ENCODE data around the gene VSX2.

The VSX2 gene

GRCh38 chr14:74238974-74239847, at the start of gene VSX2:
TSS of gene VSX2 (plus strand) at chr14:74239449. CDS start at chr14:74239562, 113 bp downstream.
- DNase-seq (ENCODE audit: low spot score in 2 of 2) (no peak), ATAC-seq (replicated peaks; ENCODE audit: extremely low read depth, poor library complexity, severe bottlenecking) (no peak)
- Mint-ChIP-seq H3K9me3 (no peaks in the 10 kb centered on the region), H3K4me3 (peak within 1 kb of the TSS; percentile 65), H3K27me3 (peaks cover 89% of the 10 kb centered on the region), H3K27ac (ENCODE audit: low read depth) (no peak within 1 kb of the TSS), H3K4me1 (peaks cover 19% of the 10 kb centered on the region), H3K36me3 (ENCODE audit: insufficient read depth) (peaks cover 2% of the 10 kb centered on the region)

GRCh38 chr14:74190927-74191575, 48.2 kb upstream of the VSX2 start:
- no peak overlapping the region for H3K27ac Mint-ChIP-seq (ENCODE audit: low read depth)
- no peaks in the 10 kb centered on the region for H3K9me3 Mint-ChIP-seq
- H3K27me3 Mint-ChIP-seq = no peaks in the 10 kb centered on the region
- peaks cover 8% of the 10 kb centered on the region for H3K36me3 Mint-ChIP-seq (ENCODE audit: insufficient read depth)
- DNase-seq (ENCODE audit: low spot score in 2 of 2) = no peak
- no peak for ATAC-seq (replicated peaks; ENCODE audit: extremely low read depth, poor library complexity, severe bottlenecking)
- H3K4me3 Mint-ChIP-seq = no peak overlapping the region
- H3K4me1 Mint-ChIP-seq = no peaks in the 10 kb centered on the region

DNA sequence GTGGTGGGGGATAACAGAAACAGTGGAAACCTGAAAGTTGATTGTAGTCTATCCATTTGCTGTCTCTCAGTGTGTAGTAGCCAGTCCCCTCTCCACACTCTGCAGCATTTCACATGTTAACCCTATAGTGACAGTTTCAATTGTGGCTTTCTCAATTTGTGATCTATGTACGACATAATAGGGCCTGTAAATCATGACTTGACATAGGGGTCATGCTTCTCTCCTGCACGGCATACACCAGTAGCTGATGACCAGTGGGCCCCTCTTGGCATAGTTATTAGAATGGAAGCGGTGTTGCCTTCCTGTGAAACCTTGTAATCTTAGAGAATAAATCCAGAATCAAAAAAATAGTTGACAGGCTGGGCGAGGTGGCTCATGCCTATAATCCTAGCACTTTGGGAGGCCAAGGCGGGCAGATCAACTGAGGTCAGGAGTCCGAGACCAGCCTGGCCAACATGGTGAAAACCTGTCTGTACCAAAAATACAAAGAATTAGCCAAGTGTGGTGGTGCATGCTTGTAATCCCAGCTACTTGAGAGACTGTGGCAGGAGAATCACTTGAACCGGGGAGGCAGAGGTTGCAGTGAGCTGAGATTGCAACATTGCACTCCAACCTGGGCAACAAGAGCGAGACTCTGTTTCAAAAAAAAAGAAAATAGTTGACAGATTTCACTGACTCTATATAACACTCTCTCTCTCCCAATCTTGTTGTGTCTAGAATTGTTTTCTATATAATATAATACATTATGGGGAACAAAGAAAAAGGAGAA, 44.6 kb upstream of the VSX2 start:
- H3K36me3 Mint-ChIP-seq (ENCODE audit: insufficient read depth) = peaks cover 14% of the 10 kb centered on the region
- no peaks in the 10 kb centered on the region for H3K27me3 Mint-ChIP-seq
- DNase-seq (ENCODE audit: low spot score in 2 of 2) = no peak
- H3K4me1 Mint-ChIP-seq = no peaks in the 10 kb centered on the region
- no peak overlapping the region for H3K27ac Mint-ChIP-seq (ENCODE audit: low read depth)
- H3K9me3 Mint-ChIP-seq = no peaks in the 10 kb centered on the region
- no peak overlapping the region for H3K4me3 Mint-ChIP-seq
- ATAC-seq (replicated peaks; ENCODE audit: extremely low read depth, poor library complexity, severe bottlenecking) = no peak

- Mint-ChIP-seq H3K4me1 (no peaks in the 10 kb centered on the region), H3K27ac (ENCODE audit: low read depth) (no peak overlapping the region), H3K27me3 (no peaks in the 10 kb centered on the region), H3K4me3 (no peak overlapping the region), H3K36me3 (ENCODE audit: insufficient read depth) (peaks cover 13% of the 10 kb centered on the region), H3K9me3 (no peaks in the 10 kb centered on the region)
- ATAC-seq (replicated peaks; ENCODE audit: extremely low read depth, poor library complexity, severe bottlenecking) (no peak), DNase-seq (ENCODE audit: low spot score in 2 of 2) (no peak)
These were observed 43.6 kb upstream of the VSX2 start for GRCh38 chr14:74195623-74196022.

DNA sequence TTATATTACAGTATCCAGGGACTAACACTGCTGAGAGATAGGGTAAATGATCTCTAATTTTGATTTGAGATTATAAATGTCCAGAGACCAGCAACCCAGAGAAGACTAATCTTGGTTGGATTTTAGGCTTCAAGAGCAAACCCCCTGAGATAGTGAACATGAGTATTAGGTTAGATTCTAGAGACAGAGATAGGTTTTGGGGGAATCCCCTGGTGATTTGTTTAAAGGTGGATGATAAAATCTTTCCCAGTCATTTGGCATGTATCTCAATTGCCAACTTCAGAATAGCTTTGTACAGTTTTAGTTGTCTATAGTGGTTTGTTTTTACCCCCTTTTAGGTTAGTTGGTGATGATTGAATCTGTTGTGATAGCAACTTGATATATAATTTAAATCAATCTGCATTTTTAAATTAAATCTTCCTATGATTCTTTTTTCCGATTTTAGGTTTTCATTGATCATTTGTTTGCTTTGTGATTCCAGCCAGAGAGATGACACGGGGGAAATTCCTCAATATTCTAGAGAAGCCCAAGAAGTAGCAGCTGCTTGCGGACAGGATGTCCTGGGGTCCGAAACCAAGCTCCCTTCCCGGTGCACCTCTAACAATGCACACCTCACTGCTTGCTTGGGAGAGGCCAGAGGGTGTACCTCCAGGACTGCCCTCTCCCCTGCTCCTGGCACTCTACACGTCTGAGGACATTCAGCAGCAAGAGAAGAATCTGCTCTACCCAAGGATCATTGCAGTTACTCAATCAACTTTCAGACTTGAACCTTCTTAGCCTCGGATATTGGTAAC, 40.6 kb upstream of the VSX2 start:
- DNase-seq (ENCODE audit: low spot score in 2 of 2) (no peak), ATAC-seq (replicated peaks; ENCODE audit: extremely low read depth, poor library complexity, severe bottlenecking) (no peak)
- no peaks in the 10 kb centered on the region for H3K27me3 Mint-ChIP-seq
- no peaks in the 10 kb centered on the region for H3K4me1 Mint-ChIP-seq
- no peak overlapping the region for H3K4me3 Mint-ChIP-seq
- H3K36me3 Mint-ChIP-seq (ENCODE audit: insufficient read depth) = peaks cover 6% of the 10 kb centered on the region
- no peaks in the 10 kb centered on the region for H3K9me3 Mint-ChIP-seq
- no peak overlapping the region for H3K27ac Mint-ChIP-seq (ENCODE audit: low read depth)

GRCh38 chr14:74202113-74202512, 37.1 kb upstream of the VSX2 start:
- Mint-ChIP-seq H3K27ac (ENCODE audit: low read depth) (no peak overlapping the region), H3K4me1 (no peaks in the 10 kb centered on the region), H3K36me3 (ENCODE audit: insufficient read depth) (peaks cover 6% of the 10 kb centered on the region), H3K27me3 (no peaks in the 10 kb centered on the region), H3K4me3 (no peak overlapping the region), H3K9me3 (no peaks in the 10 kb centered on the region)
- ATAC-seq (replicated peaks; ENCODE audit: extremely low read depth, poor library complexity, severe bottlenecking) (no peak), DNase-seq (ENCODE audit: low spot score in 2 of 2) (no peak)

DNA sequence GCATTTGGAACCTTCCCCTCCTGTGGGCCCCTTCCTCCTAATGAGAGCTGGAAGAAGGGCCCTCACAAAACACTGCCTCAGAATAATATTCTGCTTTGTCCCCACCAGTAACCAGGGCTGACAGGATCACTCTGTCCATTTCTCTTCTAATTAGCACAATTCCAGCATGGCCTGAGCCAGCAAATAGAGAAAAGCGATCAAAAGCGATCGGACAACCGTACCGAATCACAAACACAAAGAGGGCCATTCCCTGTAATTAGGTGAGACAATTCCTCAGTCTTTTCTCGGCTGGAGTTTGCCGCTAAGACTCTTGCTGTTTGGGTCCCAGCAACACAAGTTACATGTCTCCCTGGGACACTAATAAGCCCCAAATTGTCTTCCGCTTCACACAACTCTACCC, 35.6 kb upstream of the VSX2 start:
- no peak overlapping the region for H3K4me3 Mint-ChIP-seq
- no peaks in the 10 kb centered on the region for H3K9me3 Mint-ChIP-seq
- peaks cover 6% of the 10 kb centered on the region for H3K36me3 Mint-ChIP-seq (ENCODE audit: insufficient read depth)
- no peaks in the 10 kb centered on the region for H3K4me1 Mint-ChIP-seq
- no peak for DNase-seq (ENCODE audit: low spot score in 2 of 2)
- H3K27me3 Mint-ChIP-seq = peaks cover 3% of the 10 kb centered on the region
- peak overlapping the region; percentile 61 for H3K27ac Mint-ChIP-seq (ENCODE audit: low read depth)
- no peak for ATAC-seq (replicated peaks; ENCODE audit: extremely low read depth, poor library complexity, severe bottlenecking)

DNA sequence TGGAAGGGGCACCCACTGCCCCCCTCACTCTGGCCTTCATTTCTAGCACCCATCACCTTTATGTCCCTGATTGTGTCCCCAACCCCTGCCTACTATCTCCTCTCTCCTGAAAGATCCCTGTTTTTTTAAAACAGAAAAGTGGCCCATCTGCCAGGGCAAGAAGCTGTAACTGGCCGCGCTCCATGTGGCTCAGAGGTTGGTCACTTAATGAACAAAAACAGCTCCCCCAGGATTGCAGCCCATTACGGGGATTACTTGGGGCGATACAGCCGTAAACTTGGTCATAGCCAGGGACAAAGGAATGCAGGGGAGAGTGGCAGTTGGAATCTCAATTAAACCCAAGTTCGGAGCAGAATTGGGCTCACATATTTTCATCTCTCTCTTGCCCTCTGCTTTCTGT, 34.8 kb upstream of the VSX2 start:
- Mint-ChIP-seq H3K4me3 (no peak overlapping the region), H3K4me1 (no peaks in the 10 kb centered on the region), H3K27me3 (peaks cover 10% of the 10 kb centered on the region), H3K9me3 (no peaks in the 10 kb centered on the region), H3K27ac (ENCODE audit: low read depth) (no peak overlapping the region), H3K36me3 (ENCODE audit: insufficient read depth) (no peaks in the 10 kb centered on the region)
- DNase-seq (ENCODE audit: low spot score in 2 of 2) (no peak), ATAC-seq (replicated peaks; ENCODE audit: extremely low read depth, poor library complexity, severe bottlenecking) (no peak)

- H3K27me3 Mint-ChIP-seq = peaks cover 10% of the 10 kb centered on the region
- no peaks in the 10 kb centered on the region for H3K36me3 Mint-ChIP-seq (ENCODE audit: insufficient read depth)
- DNase-seq (ENCODE audit: low spot score in 2 of 2) (no peak), ATAC-seq (replicated peaks; ENCODE audit: extremely low read depth, poor library complexity, severe bottlenecking) (no peak)
- H3K4me1 Mint-ChIP-seq = no peaks in the 10 kb centered on the region
- H3K4me3 Mint-ChIP-seq = no peak overlapping the region
- no peak overlapping the region for H3K27ac Mint-ChIP-seq (ENCODE audit: low read depth)
- H3K9me3 Mint-ChIP-seq = no peaks in the 10 kb centered on the region
These were observed 33.4 kb upstream of the VSX2 start for GRCh38 chr14:74205882-74206281.

DNA sequence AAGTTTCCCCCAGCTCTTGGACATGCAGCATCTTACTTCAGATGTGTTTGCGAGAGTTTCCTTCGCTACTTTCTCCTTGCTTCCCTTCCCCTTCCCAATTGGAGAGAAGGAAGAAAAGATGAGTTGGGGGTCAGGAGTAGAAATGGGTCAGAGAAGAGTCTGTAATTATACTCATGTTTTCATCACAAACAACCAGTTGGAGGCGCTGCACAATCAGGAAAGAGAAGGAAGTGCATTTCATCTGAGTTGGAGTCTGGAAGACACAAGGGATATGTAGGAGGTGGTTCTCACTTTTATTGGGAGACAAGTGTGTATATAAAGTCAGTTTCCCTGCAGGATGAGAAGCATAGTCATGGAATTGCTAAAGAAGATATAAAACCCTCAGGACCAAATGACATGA, 31.3 kb upstream of the VSX2 start:
- Mint-ChIP-seq H3K4me3 (no peak overlapping the region), H3K27me3 (peaks cover 10% of the 10 kb centered on the region), H3K9me3 (no peaks in the 10 kb centered on the region), H3K4me1 (no peaks in the 10 kb centered on the region), H3K27ac (ENCODE audit: low read depth) (no peak overlapping the region), H3K36me3 (ENCODE audit: insufficient read depth) (no peaks in the 10 kb centered on the region)
- DNase-seq (ENCODE audit: low spot score in 2 of 2) = no peak
- no peak for ATAC-seq (replicated peaks; ENCODE audit: extremely low read depth, poor library complexity, severe bottlenecking)

DNA sequence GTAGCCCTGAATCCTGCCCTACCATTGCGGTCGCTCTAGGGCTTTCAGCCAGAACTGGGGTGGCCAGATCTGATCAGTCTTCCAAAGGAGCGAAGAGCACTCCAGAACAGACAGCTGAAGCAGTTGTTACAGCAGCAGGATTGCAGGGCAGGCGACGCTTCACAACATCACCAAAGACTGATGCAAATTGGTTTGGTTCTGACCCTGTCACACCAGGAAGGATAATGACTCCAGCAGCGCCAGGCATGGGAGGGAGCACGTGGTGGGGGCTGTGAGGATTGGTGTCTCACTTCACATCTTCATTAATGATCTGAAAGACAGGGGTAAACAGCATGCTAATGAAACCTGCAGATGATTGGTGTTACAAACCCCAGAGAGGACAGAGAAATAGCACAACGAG, 30.6 kb upstream of the VSX2 start:
- Mint-ChIP-seq H3K36me3 (ENCODE audit: insufficient read depth) (no peaks in the 10 kb centered on the region), H3K27me3 (peaks cover 10% of the 10 kb centered on the region), H3K4me1 (no peaks in the 10 kb centered on the region), H3K9me3 (no peaks in the 10 kb centered on the region), H3K4me3 (no peak overlapping the region), H3K27ac (ENCODE audit: low read depth) (no peak overlapping the region)
- no peak for ATAC-seq (replicated peaks; ENCODE audit: extremely low read depth, poor library complexity, severe bottlenecking)
- no peak for DNase-seq (ENCODE audit: low spot score in 2 of 2)

DNA sequence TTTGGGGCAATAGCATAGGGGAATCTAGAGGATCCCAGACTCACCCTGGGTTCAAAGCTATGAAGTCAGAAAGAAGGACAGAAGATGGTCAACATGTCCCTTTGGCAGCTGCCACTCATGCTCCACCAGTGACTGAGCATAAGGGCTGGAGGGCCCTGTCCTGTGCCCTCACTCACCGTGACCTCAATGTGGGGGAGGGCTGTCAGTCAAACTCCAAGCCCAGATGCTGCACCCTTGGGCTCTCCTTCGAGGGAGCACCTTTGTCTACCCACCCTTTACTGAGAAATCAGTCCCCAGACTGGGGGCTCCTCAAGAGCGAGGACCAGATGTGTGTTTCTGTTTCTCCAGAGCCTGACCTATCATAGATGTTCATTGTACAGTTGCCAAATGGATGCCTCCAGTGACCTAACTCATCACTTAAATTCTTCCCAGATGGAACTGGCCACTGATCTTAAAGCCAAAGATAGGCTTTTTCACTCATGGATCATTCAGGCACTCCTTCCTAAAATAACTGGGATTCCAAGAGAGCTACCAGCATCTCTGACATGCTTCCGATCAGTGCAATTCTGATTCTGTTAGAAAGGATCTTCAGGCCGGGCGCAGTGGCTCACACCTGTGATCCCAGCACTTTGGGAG, 27.2 kb upstream of the VSX2 start:
- Mint-ChIP-seq H3K9me3 (no peaks in the 10 kb centered on the region), H3K36me3 (ENCODE audit: insufficient read depth) (no peaks in the 10 kb centered on the region), H3K4me1 (no peaks in the 10 kb centered on the region), H3K4me3 (no peak overlapping the region), H3K27ac (ENCODE audit: low read depth) (no peak overlapping the region), H3K27me3 (peaks cover 10% of the 10 kb centered on the region)
- ATAC-seq (replicated peaks; ENCODE audit: extremely low read depth, poor library complexity, severe bottlenecking) (no peak), DNase-seq (ENCODE audit: low spot score in 2 of 2) (no peak)
